DMS 273 treated with DMSO at 0.1 percent for 48 hours (cell line): ENCODE results near the gene RTRAF.

Experiments used
- DNase-seq: peaks from one replicate; lab custom pipeline; 2025; lab: John Stamatoyannopoulos, UW

Gene RTRAF

GRCh38 chr14:51996148-51996746 is 6.9 kb downstream of the RTRAF start:
- no peak for DNase-seq

GRCh38 chr14:51998348-51998747 is 9.0 kb downstream of the RTRAF start:
- no peak for DNase-seq

GRCh38 chr14:51999084-51999483 is 9.7 kb downstream of the RTRAF start:
- no peak for DNase-seq

DNA sequence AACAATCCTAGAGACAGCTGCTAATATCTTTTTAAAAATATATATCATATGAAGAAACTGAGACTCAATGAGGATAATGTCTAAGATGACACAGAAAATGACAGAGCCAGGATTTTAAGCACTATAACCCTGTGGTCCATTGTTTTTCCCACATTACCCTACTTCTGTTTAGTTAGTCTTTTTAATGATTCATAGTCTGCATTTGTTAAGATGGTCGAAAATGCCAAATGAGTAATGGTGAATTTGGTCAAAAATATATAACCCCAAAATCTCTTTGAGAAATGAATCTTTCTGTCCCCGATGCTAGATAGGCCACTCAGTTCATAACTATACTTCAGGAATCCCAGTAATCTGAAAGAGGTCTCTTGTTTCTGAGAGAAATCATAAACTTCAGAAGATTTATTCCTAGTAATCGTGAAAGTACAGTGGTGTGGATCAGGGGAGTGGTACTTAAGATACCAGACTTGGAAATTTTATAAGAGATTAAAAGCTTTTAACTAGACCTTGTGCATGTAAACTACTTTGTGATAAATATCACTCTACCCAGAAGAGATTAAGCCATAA is 10.8 kb downstream of the RTRAF start:
- DNase-seq, result no peak

DNA sequence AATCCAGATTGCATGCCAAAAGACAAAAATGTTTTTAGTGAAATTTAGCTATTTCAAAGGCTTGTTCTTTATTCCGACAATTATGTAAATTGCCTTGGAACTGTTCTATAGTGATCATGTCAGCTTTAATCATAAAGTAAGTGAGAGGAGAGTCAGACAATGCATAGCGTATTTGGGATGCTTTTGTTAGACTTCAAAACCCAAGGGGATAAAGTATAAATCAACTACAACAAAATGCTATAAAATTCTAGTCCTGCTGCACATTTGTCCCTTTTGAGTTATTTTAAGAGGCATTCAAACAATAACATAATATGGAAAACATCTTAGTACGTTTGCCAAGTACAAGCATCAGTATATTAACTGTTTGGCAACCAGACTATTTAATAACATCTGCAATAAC is 11.3 kb downstream of the RTRAF start:
- DNase-seq, result no peak

GRCh38 chr14:52002542-52002941 is 13.2 kb downstream of the RTRAF start:
- DNase-seq, result no peak

- no peak for DNase-seq
Observed at GRCh38 chr14:52003324-52003723, 14.0 kb downstream of the RTRAF start.

GRCh38 chr14:52005625-52006024 is 16.3 kb downstream of the RTRAF start:
- no peak for DNase-seq

DNA sequence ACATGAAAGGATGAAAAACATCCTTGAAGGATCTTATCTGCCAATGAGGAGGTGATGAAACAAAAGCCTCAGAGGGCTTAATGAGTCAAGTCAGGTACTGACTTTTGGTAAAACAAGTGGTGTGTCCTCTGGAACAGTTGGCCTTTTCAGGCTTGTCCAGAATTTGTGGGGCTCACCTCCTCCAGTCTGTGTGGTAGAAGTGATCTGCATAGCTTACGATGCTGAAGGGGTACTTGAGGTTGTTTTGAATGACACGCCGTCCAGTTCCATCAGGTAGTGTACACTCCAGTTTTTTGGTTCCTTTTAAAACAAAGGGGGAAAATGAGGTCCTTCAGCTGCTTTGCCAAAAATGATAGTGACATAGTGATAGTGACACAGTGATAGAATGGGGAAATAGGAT is 17.0 kb downstream of the RTRAF start:
- no peak for DNase-seq

GRCh38 chr14:52007211-52007610 is 17.9 kb downstream of the RTRAF start:
- no peak for DNase-seq

DNA sequence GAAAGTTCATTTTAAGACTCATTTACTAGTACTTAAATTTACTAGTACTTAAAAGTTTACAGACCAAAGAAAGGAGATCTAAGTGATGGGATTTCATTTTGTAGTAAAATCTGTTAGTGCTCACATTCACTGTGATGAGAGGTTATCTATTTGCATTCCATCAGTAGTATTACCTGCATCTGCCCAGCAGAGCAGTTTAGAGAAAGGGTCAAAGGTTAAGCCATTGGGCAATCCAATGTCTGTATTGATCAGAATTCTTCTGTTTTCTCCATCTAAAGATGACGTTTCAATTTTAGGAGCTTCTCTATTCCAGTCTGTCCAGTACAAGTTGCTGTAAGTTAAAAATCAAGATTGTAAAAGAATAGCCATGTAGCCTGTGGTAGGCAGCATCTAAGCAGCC is 18.3 kb downstream of the RTRAF start:
- no peak for DNase-seq

GRCh38 chr14:52008136-52008535 is 18.8 kb downstream of the RTRAF start:
- DNase-seq, result no peak

DNA sequence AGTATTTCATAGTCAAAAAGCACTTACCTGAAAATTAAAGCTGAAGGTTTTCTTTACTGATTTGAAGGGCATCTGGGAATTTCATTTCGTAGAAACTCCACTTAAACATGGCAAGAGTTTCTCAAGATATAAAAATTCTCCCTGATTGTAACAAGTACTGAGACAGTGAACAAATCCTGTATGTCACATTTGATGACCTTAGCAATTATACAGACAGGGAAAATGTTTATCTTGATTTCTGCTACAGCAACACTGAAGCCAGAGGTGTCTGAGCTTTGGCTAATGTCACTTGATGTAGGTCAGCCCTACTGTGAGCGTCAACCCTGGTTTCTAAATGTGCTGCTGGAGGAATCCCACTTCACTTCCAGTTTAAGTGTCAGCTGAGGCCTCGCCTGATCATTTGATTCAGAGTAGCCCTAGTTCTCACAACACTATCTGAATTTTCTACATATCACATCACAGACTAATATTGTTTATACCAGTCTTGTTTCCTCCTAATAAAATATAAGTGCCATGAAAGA is 20.9 kb downstream of the RTRAF start:
- no peak for DNase-seq

GRCh38 chr14:52011523-52011922 is 22.2 kb downstream of the RTRAF start:
- no peak for DNase-seq

DNA sequence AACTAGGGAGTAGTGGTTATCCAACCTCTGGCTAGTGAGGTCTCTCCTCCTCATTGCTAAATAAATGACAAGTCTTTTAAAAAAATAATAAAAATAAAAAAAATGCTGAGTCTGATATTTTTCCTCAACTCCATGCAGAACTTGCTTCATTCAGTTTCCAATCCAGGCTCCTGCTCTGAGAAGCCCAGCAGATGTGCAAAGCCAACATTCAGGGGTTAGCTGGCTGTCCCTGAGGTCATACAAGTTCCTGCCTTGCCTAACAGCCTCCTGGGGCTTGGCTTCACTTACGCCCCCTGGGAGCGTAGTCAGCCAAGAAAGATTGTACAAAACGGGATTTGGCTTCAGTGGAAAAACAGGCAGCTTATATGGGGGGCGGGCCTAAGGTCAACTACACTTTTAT is 23.3 kb downstream of the RTRAF start:
- no peak for DNase-seq

GRCh38 chr14:52013984-52014600 is 24.7 kb downstream of the RTRAF start:
- DNase-seq, result no peak

DNA sequence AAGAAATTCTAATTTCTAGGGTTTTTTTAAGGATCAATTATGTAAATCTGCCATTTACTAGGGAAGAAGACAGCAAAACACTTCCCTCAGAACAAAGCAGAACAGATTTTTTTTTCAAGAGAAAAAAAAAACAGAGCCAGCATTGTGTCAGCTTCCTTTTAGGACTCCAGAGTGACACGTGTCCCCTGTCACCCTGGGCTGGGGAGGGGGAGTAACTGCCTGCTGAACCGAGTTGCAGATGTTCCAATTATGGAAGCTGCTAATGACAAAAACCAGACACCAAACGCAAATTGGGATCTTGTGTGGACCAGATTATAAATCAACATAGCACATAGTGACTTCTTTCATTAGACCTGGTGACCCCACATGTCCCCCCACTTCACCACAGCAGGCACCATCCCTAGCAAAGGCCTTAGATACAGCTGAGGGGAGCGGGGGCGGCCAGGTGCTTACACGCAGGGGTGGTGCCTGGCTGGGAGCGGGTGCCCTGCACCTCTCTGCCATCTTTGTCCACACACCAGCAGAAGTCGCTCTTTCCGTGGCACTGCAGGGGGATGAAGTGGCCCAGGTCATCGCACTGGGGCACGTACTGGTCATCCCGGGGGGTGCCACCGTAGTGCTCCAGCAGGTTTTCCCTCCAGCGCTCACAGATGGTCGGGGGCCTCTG is 25.4 kb downstream of the RTRAF start:
- no peak for DNase-seq

DNA sequence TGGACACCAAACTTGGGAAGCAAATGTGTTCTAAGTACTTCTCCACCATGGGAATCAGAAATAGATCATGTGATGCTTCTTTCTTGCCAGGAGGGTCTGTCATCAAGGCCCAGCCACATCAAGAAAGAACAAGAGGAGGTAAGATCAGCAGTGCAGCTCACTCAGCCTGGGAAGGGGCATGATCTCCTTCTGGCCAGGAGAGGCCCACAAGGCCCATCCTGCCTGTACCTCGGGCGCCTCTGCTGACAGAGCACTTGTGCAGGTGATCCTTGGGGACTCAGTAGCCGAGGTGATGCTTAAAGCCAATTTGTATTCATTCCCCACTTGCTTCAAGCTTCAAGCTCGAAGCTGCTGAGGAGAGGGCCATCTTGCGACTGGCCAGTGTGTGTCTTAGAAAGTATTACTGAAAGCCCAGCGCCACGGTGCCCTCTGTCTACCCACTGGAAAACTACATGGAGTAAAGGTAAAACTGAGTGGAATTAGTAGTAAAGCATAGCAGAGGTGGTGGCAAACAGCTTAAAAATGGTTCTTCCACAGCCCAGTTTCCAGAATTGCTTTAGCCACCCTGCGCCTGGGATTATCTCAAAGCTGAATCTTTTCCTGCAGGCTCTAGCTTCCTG is 26.2 kb downstream of the RTRAF start:
- DNase-seq, result no peak

DNA sequence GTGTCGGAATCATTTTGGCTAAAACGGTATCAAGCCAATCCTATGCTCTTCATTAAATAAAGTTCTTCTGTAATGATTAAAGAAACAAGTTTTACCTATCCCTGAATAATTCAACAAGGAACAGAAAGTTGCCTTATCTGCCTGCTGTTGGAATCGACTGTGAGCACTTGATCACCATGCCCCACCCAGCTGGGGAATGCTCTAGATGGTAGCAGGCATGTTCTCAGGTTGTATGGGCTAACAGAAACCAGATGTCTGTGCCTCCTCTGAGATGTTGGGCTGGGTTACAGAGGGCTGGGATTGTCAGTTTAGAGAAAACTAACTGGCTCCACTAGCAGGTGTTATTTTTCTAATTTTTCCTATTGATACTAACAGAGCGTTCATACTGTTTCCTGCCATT is 28.9 kb downstream of the RTRAF start:
- no peak for DNase-seq

GRCh38 chr14:52018970-52019369 is 29.6 kb downstream of the RTRAF start:
- no peak for DNase-seq

GRCh38 chr14:52020161-52020714 is 30.9 kb downstream of the RTRAF start:
- DNase-seq, result no peak
